ENCODE data around the gene SASS6.
"Not testable (repeated sequence)": the region's sequence is repeated elsewhere in the genome, so short reads cannot be mapped to it uniquely, and the experiment has no call there.

Gene SASS6

DNA sequence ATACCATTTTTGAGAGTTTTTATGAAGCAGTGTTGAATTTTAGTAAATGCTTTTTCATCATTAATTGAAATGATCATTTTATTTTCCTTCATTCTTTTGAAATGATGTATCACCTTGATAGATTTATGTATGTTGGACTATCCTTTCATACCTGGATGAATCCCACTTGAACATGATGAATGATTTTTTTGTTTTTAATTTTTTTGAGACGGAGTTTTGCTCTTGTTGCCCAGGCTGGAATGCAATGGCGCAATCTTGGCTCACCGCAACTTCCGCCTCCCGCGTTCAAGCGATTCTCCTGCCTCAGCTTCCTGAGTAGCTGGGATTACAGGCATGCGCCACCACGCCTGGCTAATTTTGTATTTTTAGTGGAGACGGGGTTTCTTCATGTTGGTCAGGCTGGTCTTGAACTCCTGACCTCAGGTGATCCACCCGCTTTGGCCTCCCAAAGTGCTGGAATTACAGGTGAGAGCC is 85.5 kb downstream of the SASS6 start:
- not testable (repeated sequence) for DNase-seq (ENCODE audit: low spot score)

DNA sequence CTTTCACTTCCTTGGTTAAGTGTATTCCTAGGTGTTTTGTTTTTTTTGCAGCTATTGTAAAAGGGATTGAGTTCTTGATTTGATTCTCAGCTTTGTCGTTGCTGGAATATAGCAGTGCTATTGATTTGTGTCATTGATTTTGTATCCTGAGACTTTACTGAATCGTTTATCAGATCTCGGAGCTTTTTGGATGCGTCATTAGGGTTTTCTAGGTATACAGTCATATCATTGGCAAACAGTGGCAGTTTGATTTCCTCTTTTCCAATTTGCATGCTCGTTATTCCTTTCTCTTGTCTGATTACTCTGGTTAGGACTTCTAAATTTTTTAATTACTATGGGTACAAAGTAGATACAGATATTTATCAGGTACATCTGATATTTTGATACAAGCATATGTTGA is 87.5 kb downstream of the SASS6 start:
- no peak for DNase-seq (ENCODE audit: low spot score)

DNA sequence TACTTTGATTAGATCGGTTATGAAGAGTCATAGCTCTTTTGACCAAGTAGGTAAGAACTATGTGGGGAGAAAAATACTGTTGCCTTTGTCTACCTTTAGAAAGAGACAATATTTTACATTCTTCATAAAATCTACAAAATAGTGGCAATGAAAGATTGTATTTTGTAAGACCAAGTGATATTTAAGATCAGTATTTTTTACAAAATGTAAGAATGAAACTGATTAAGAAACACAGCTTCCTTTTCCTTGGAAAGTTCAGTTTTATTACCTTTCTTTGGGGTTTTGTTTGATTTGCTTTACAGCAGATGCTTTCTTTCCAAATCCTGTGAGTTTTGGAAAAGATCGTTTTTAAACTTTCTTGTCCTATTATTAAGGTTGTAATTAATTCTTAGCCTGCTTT is 93.1 kb downstream of the SASS6 start:
- DNase-seq (ENCODE audit: low spot score): peak; percentile 8

DNA sequence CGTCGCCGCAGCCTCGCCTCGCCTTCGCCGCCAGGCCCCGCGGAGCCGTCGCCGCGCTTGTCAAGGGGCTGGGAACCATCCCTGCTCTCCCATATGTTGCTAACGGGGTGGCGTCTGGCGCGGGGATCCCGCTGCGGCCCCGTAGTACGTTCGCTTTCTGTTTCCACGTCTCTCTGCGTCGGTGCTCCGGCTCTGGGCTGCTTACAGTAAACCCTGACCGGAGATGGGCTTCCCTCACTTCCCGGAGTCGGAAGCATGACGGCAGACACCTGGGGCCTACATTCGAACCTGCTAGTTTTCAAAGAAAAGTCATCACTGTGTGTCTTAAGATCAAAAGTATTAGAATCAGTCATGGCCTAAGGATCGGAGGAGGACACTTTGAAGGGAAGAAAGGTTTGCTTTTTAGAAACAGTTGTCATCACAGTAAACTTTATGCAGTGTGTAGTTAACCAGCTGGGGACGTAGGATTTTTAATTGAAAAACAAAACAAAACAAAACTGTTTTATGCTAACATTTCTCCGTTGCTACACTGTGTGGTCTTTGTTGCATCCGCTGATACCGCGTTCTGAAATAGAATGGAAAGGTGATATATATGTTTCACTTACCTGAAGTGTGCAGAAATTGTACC is 94.0 kb downstream of the SASS6 start:
- peak; percentile 62 for DNase-seq (ENCODE audit: low spot score)

DNA sequence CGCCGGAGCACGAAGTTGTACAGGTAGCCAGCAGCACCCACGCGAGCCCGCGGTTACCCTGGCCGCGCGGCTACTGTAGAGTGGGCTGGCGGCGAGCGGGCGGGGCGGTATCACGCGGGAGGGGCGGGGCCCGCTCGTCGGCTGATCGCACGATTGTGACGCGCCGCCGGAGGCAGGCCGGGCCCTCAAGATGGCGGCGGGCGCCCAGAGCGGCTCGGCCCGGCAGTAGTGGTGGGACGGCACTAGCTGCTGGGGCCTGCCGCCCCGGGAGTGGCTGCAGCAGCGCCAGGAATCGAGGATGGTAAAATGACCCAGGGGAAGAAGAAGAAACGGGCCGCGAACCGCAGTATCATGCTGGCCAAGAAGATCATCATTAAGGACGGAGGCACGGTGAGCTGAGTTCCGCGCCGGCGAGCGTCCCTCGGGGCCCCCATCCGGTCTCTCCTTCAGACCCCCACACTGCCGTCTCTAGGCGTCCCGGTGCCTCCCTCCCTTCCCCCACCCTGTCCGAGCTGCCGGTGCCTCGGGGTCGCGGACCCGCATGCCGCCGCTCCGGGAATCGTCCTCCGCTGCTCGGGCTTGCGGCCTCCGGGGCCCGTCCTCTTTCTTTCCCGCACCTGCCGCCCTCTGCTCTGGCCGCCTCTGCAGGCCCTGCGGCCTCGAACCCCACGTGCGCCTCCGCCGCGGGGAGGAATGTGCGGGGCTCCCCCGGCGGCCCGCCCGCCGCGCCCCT is 94.6 kb downstream of the SASS6 start:
- DNase-seq (ENCODE audit: low spot score): peak; percentile 75

DNA sequence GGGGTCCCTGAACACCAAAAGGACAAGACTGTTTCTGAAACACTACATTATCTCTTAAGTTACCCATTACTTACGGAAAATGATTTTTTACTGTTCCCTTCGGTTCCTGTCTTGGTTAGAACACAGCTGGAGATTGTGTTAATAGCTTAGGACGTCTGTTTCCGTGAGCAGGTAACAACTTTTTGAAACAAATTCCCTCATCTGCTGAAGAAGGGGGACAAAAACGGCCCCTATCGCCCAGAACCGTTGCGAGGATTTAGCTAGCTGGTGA is 95.1 kb downstream of the SASS6 start:
- no peak for DNase-seq (ENCODE audit: low spot score)

DNA sequence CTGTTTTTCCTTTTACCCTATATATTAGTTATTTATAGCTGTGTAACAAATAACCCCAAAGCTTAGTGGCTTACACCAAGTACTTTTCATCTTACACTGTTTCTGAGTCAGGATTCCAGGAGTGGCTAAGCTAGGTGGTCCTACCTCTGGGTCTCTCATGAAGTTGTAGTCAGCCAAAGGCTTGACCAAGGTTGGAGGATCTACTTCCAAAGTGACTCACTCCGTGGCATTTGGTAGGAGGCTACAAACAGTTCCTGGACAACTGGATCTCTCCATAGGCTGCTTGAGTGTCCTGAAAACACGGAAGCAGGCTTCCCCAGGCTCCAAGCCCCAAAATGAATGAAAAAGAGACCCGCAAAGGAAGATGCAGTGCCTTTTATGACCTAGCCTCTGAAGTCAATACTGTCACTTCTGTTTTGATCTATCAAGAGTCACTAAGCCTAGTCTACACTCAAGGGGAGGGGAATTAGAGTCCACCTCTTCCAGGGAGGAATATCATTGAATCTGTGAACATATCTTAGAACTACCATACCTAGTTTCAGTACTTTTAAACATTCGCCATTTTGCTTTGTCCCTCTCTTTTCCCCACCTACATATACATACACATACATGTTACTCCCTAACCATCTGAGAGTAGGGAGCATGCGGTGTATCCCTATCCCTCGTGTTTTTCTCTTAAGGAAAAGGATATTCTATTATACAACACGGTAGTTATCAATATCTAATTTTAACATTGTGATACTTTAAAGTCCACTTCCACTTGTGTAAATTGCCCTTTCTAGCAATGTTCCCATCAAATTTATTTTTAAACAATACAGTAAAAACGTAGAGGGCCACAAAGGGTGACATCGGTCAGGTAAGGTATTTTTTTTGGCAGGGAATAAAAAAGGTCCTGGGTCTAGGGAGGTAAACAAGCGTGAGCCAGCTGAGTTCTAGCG is 95.7 kb downstream of the SASS6 start:
- peak; percentile 30 for DNase-seq (ENCODE audit: low spot score)

DNA sequence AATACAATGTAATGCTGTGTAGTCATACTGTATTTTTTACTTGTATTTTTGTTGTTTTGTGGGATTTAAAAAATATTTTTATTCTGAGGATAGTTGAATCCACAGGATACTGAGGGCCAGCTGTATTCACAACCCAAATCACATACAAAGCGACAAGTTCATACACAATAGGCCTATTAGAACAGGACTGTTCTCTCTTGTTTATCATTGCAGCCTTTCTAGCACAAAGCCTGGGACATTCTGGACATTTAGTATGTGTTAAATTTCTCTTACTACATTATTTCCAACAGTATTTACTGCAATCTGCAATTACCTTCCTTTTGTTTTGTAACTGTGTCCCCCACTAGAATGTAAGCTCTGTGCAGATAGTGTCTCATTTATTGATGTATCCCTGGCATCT is 97.5 kb downstream of the SASS6 start:
- no peak for DNase-seq (ENCODE audit: low spot score)

DNA sequence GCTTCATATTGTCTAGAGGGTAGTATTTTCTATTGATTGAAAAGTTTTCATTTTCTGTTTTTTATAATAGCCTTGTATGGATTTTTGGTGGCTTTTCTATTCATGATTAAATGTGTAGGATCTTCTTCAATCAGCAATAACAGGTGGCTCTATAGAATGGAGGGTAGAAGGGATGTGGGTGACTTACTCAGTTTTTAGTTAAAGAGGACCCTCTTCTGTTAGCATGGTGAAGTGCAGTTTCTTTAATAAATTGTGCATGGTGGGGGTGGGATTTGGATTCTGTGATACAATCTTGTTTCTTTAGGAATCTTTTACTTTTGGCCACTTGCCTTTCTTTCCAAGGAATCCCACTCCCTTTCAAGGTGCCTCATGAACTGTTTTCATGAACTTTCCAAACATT is 98.3 kb downstream of the SASS6 start:
- DNase-seq (ENCODE audit: low spot score): peak; percentile 23
